ENCODE results near the gene BLOC1S4.

The BLOC1S4 gene

GRCh38 chr4:6721121-6721520, 5.1 kb downstream of the BLOC1S4 start:
- Histone ChIP-seq H3K27me3 (ENCODE audit: insufficient read depth, low read length, poor library complexity, severe bottlenecking) (no peaks in the 10 kb centered on the region), H3K4me3 (ENCODE audit: low read length, poor library complexity, severe bottlenecking) (no peak overlapping the region), H3F3A (ENCODE audit: low read depth) (no peaks in the 10 kb centered on the region), H3K9me3 (ENCODE audit: insufficient read depth, low read depth, low read length) (no peaks in the 10 kb centered on the region), H3K4me2 (ENCODE audit: low read depth, low read length, poor library complexity, severe bottlenecking) (no peak overlapping the region), H3K9me2 (replicated peaks; ENCODE audit: low read depth, low read length) (no peaks in the 10 kb centered on the region), H3K4me1 (ENCODE audit: insufficient read depth, low read length, poor library complexity, severe bottlenecking) (peaks cover 15% of the 10 kb centered on the region), H3K9ac (ENCODE audit: low read depth, low read length, poor library complexity, severe bottlenecking) (no peak overlapping the region), H2AFZ (ENCODE audit: low read length) (no peak overlapping the region), H4K20me1 (ENCODE audit: insufficient read depth, low read length, poor library complexity, severe bottlenecking) (peaks cover 22% of the 10 kb centered on the region), H3K36me3 (ENCODE audit: insufficient read depth, low read length) (no peaks in the 10 kb centered on the region), H3K79me2 (ENCODE audit: insufficient read depth, low read length) (peaks cover 24% of the 10 kb centered on the region)
- TF ChIP-seq EZH2phosphoT487 (IDR thresholded peaks at IDR 0.05; ENCODE audit: borderline replicate concordance), result no peak
- TF ChIP-seq, protein P1, sequence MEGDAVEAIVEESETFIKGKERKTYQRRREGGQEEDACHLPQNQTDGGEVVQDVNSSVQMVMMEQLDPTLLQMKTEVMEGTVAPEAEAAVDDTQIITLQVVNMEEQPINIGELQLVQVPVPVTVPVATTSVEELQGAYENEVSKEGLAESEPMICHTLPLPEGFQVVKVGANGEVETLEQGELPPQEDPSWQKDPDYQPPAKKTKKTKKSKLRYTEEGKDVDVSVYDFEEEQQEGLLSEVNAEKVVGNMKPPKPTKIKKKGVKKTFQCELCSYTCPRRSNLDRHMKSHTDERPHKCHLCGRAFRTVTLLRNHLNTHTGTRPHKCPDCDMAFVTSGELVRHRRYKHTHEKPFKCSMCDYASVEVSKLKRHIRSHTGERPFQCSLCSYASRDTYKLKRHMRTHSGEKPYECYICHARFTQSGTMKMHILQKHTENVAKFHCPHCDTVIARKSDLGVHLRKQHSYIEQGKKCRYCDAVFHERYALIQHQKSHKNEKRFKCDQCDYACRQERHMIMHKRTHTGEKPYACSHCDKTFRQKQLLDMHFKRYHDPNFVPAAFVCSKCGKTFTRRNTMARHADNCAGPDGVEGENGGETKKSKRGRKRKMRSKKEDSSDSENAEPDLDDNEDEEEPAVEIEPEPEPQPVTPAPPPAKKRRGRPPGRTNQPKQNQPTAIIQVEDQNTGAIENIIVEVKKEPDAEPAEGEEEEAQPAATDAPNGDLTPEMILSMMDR (conservative IDR thresholded peaks at IDR 0.05; ENCODE audit: low read length), result no peak

- H3K36me3 ChIP-seq (ENCODE audit: insufficient read depth, low read length), result no peaks in the 10 kb centered on the region
- TF ChIP-seq, protein P1 (conservative IDR thresholded peaks at IDR 0.05; ENCODE audit: low read length), result no peak
- no peak for TF ChIP-seq EZH2phosphoT487 (IDR thresholded peaks at IDR 0.05; ENCODE audit: borderline replicate concordance)
Observed at GRCh38 chr4:6722891-6723290, 6.9 kb downstream of the BLOC1S4 start.

DNA sequence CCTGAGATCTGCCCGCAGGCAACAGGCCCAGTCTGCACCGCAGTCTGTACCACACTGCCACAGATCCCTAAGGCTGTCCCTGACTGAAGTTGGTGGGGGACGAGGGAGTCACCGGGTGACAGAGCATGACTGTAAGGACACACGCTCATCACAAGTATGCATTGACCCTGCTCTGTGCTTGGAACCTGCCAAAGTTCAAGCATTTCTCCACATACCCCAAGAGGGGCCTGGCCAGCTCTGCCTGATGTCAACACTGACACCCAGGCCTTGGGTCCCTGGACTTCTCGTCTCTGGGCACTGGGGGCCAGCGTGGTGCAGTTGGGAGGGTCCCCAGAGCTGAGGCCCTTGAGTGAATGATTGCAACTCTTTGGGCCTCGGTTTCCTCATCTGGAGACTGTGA, 7.9 kb downstream of the BLOC1S4 start:
- no peaks in the 10 kb centered on the region for H3K4me1 ChIP-seq (ENCODE audit: insufficient read depth, low read length, poor library complexity, severe bottlenecking)
- H3F3A ChIP-seq (ENCODE audit: low read depth), result no peaks in the 10 kb centered on the region
- H3K4me3 ChIP-seq (ENCODE audit: low read length, poor library complexity, severe bottlenecking), result no peak overlapping the region
- H3K9me2 ChIP-seq (replicated peaks; ENCODE audit: low read depth, low read length), result no peaks in the 10 kb centered on the region
- no peak for TF ChIP-seq EZH2phosphoT487 (IDR thresholded peaks at IDR 0.05; ENCODE audit: borderline replicate concordance)
- TF ChIP-seq, protein P1 (conservative IDR thresholded peaks at IDR 0.05; ENCODE audit: low read length), result no peak
- H3K9me3 ChIP-seq (ENCODE audit: insufficient read depth, low read depth, low read length), result no peaks in the 10 kb centered on the region
- no peaks in the 10 kb centered on the region for H4K20me1 ChIP-seq (ENCODE audit: insufficient read depth, low read length, poor library complexity, severe bottlenecking)
- no peaks in the 10 kb centered on the region; the same call in 1 of the 2 replicates for H3K79me2 ChIP-seq (ENCODE audit: insufficient read depth, low read length)
- no peak overlapping the region for H2AFZ ChIP-seq (ENCODE audit: low read length)
- H3K27me3 ChIP-seq (ENCODE audit: insufficient read depth, low read length, poor library complexity, severe bottlenecking), result no peaks in the 10 kb centered on the region
- H3K4me2 ChIP-seq (ENCODE audit: low read depth, low read length, poor library complexity, severe bottlenecking), result no peak overlapping the region
- H3K36me3 ChIP-seq (ENCODE audit: insufficient read depth, low read length), result no peaks in the 10 kb centered on the region
- H3K9ac ChIP-seq (ENCODE audit: low read depth, low read length, poor library complexity, severe bottlenecking), result no peak overlapping the region

More at GRCh38 chr4:6722891-6723290, 6.9 kb downstream of the BLOC1S4 start:
- no peak overlapping the region for H3K9ac ChIP-seq (ENCODE audit: low read depth, low read length, poor library complexity, severe bottlenecking)
- H3K79me2 ChIP-seq (ENCODE audit: insufficient read depth, low read length), result peaks cover 6% of the 10 kb centered on the region
- H3K9me2 ChIP-seq (replicated peaks; ENCODE audit: low read depth, low read length), result no peaks in the 10 kb centered on the region
- no peaks in the 10 kb centered on the region for H3K27me3 ChIP-seq (ENCODE audit: insufficient read depth, low read length, poor library complexity, severe bottlenecking)
- no peak overlapping the region for H2AFZ ChIP-seq (ENCODE audit: low read length)
- no peaks in the 10 kb centered on the region for H3F3A ChIP-seq (ENCODE audit: low read depth)
- peaks cover 6% of the 10 kb centered on the region for H4K20me1 ChIP-seq (ENCODE audit: insufficient read depth, low read length, poor library complexity, severe bottlenecking)
- H3K4me1 ChIP-seq (ENCODE audit: insufficient read depth, low read length, poor library complexity, severe bottlenecking), result peaks cover 4% of the 10 kb centered on the region
- H3K4me3 ChIP-seq (ENCODE audit: low read length, poor library complexity, severe bottlenecking), result no peak overlapping the region
- H3K4me2 ChIP-seq (ENCODE audit: low read depth, low read length, poor library complexity, severe bottlenecking), result no peak overlapping the region
- H3K9me3 ChIP-seq (ENCODE audit: insufficient read depth, low read depth, low read length), result no peaks in the 10 kb centered on the region

Data from Loucy (cell line).